NB4 (cell line): Measurements from ENCODE around the gene PDGFB.

Experiments used
- DNase-seq: peaks from one replicate; pipeline ENCODE4 v3.0.0; 2010; ENCODE audit warnings: low read depth
- H3K4me3 ChIP-seq: one replicate; pipeline ENCODE4 v1.5.1; 2011; ENCODE audit warnings: mild to moderate bottlenecking, low read depth, low read length, moderate library complexity
- CTCF ChIP-seq: IDR thresholded peaks from one replicate; pipeline ENCODE4 v1.5.1; 2012; ENCODE audit warnings: low read depth, low read length
- MAX ChIP-seq: IDR thresholded peaks from 2 replicates; pipeline ENCODE4 v1.6.1; 2011; ENCODE audit warnings: low read depth, low read length
- MYC ChIP-seq: IDR thresholded peaks from 2 replicates; pipeline ENCODE4 v1.6.1; 2011; ENCODE audit warnings: low read depth, low read length
- POLR2A ChIP-seq: IDR thresholded peaks from 2 replicates; pipeline ENCODE4 v1.6.1; 2011; ENCODE audit warnings: mild to moderate bottlenecking; ENCODE audit not compliant: insufficient read length; ENCODE audit errors: extremely low read depth

PDGFB gene

GRCh38 chr22:39273950-39274887 is 29.4 kb upstream of the PDGFB start:
- no peak for DNase-seq
- H3K4me3 ChIP-seq = no peak overlapping the region
- TF ChIP-seq POLR2A (no peak), CTCF (no peak), MAX (no peak), MYC (no peak)

- TF ChIP-seq MYC = no peak
- TF ChIP-seq CTCF = no peak
- TF ChIP-seq MAX = no peak
- TF ChIP-seq POLR2A = no peak
- no peak overlapping the region for H3K4me3 ChIP-seq
- DNase-seq = no peak
These were observed 26.0 kb upstream of the PDGFB start for GRCh38 chr22:39270792-39271191.

- no peak overlapping the region for H3K4me3 ChIP-seq
- TF ChIP-seq POLR2A = no peak
- TF ChIP-seq MAX = no peak
- TF ChIP-seq MYC = no peak
- no peak for TF ChIP-seq CTCF
- DNase-seq = no peak
These were observed 25.5 kb upstream of the PDGFB start for GRCh38 chr22:39270280-39270679.

GRCh38 chr22:39269095-39269790 is 24.5 kb upstream of the PDGFB start:
- no peak for DNase-seq
- TF ChIP-seq MYC (no peak), POLR2A (no peak), MAX (no peak), CTCF (no peak)
- H3K4me3 ChIP-seq = no peak overlapping the region

- no peak overlapping the region for H3K4me3 ChIP-seq
- no peak for TF ChIP-seq CTCF
- TF ChIP-seq MYC = no peak
- TF ChIP-seq POLR2A = no peak
- TF ChIP-seq MAX = no peak
- no peak for DNase-seq
These were observed 23.9 kb upstream of the PDGFB start for GRCh38 chr22:39268645-39269044.
